Measurements from ENCODE around the gene SH3BP2.

The SH3BP2 gene

GRCh38 chr4:2804449-2804972 lies 11.6 kb downstream of the SH3BP2 start:
- no peak for DNase-seq

- no peak for DNase-seq
These were observed 12.2 kb downstream of the SH3BP2 start for GRCh38 chr4:2804973-2805501.

- DNase-seq = no peak
These were observed 13.0 kb downstream of the SH3BP2 start for GRCh38 chr4:2805712-2806389.

GRCh38 chr4:2806390-2807355 lies 13.8 kb downstream of the SH3BP2 start:
- no peak for DNase-seq

GRCh38 chr4:2807571-2807970 lies 14.7 kb downstream of the SH3BP2 start:
- DNase-seq = no peak

GRCh38 chr4:2808001-2808400 lies 15.1 kb downstream of the SH3BP2 start:
- DNase-seq = no peak

- no peak for DNase-seq
These were observed 16.8 kb downstream of the SH3BP2 start for GRCh38 chr4:2809610-2810180.

- no peak for DNase-seq
These were observed 17.5 kb downstream of the SH3BP2 start for GRCh38 chr4:2810388-2810787.

- no peak for DNase-seq
These were observed 19.1 kb downstream of the SH3BP2 start for GRCh38 chr4:2811830-2812611.

GRCh38 chr4:2812612-2813354 lies 19.9 kb downstream of the SH3BP2 start:
- DNase-seq = no peak

GRCh38 chr4:2813446-2814405 lies 20.8 kb downstream of the SH3BP2 start:
- DNase-seq = no peak

- DNase-seq = no peak
These were observed 21.9 kb downstream of the SH3BP2 start for GRCh38 chr4:2814627-2815270.

GRCh38 chr4:2816401-2816954 lies 23.6 kb downstream of the SH3BP2 start:
- DNase-seq = no peak

GRCh38 chr4:2817137-2817536 lies 24.3 kb downstream of the SH3BP2 start:
- DNase-seq = no peak

GRCh38 chr4:2817701-2818350 lies 24.9 kb downstream of the SH3BP2 start:
- DNase-seq = peak; percentile 29

- no peak for DNase-seq
These were observed 25.6 kb downstream of the SH3BP2 start for GRCh38 chr4:2818351-2818939.

- no peak for DNase-seq
These were observed 26.6 kb downstream of the SH3BP2 start for GRCh38 chr4:2819244-2820215.

Data from NCI-H2171 (cell line).